ENCODE data around the gene RNF17.
"Not testable (repeated sequence)": the region's sequence is repeated elsewhere in the genome, so short reads cannot be mapped to it uniquely, and the experiment has no call there.

Gene RNF17

GRCh38 chr13:24763596-24764275 is at the start of gene RNF17:
RNF17 (plus strand) TSS chr13:24764169; CDS start chr13:24764204, 35 bp downstream.
- no peak for DNase-seq

GRCh38 chr13:24716011-24716410 is 48.0 kb upstream of the RNF17 start:
- no peak for DNase-seq

- no peak for DNase-seq
Measured at GRCh38 chr13:24716446-24716845, 47.5 kb upstream of the RNF17 start.

- DNase-seq, result no peak
Measured at GRCh38 chr13:24717217-24717616, 46.8 kb upstream of the RNF17 start.

- DNase-seq, result no peak
Measured at GRCh38 chr13:24718192-24718965, 45.6 kb upstream of the RNF17 start.

- DNase-seq, result no peak
Measured at GRCh38 chr13:24719139-24719538, 44.8 kb upstream of the RNF17 start.

GRCh38 chr13:24723206-24723605 is 40.8 kb upstream of the RNF17 start:
- no peak for DNase-seq

- no peak for DNase-seq
Measured at GRCh38 chr13:24724714-24725113, 39.3 kb upstream of the RNF17 start.

GRCh38 chr13:24725379-24725778 is 38.6 kb upstream of the RNF17 start:
- DNase-seq, result no peak

- DNase-seq, result peak; percentile 56 to 70
Measured at GRCh38 chr13:24727731-24728601, 36.0 kb upstream of the RNF17 start.

- DNase-seq, result not testable (repeated sequence)
Measured at GRCh38 chr13:24730873-24731567, 32.9 kb upstream of the RNF17 start.

- no peak for DNase-seq
Measured at GRCh38 chr13:24734950-24735349, 29.0 kb upstream of the RNF17 start.

GRCh38 chr13:24737042-24737441 is 26.9 kb upstream of the RNF17 start:
- no peak for DNase-seq

- DNase-seq, result no peak
Measured at GRCh38 chr13:24738366-24738847, 25.6 kb upstream of the RNF17 start.

- no peak for DNase-seq
Measured at GRCh38 chr13:24740014-24740890, 23.7 kb upstream of the RNF17 start.

GRCh38 chr13:24741016-24741662 is 22.8 kb upstream of the RNF17 start:
- no peak for DNase-seq

- no peak for DNase-seq
Measured at GRCh38 chr13:24741791-24742190, 22.2 kb upstream of the RNF17 start.

GRCh38 chr13:24742294-24742693 is 21.7 kb upstream of the RNF17 start:
- no peak for DNase-seq

GRCh38 chr13:24742977-24743376 is 21.0 kb upstream of the RNF17 start:
- DNase-seq, result no peak

GRCh38 chr13:24744247-24744646 is 19.7 kb upstream of the RNF17 start:
- no peak for DNase-seq

- no peak for DNase-seq
Measured at GRCh38 chr13:24745516-24745860, 18.5 kb upstream of the RNF17 start.

Measured in NCI-H1930 (cell line).